Stimulated activated naive CD8-positive, alpha-beta T cell treated with anti-CD3 and anti-CD28 coated beads, Interleukin-15, Interleukin-2, amounts not matched to agents 100 ng/mL and 50 ng/mL, for 24 hours (primary cell): ENCODE results near the gene CDH13.

Experiments
- H3K27ac Mint-ChIP-seq: one replicate; pipeline ENCODE4 v1.8.0; 2021; ENCODE audit warnings: mild to moderate bottlenecking, mixed read lengths
- H3K27me3 Mint-ChIP-seq: one replicate; pipeline ENCODE4 v1.8.0; 2021; ENCODE audit warnings: mixed read lengths
- H3K36me3 Mint-ChIP-seq: one replicate; pipeline ENCODE4 v1.8.0; 2021; ENCODE audit warnings: low read depth, mixed read lengths
- H3K4me1 Mint-ChIP-seq: one replicate; pipeline ENCODE4 v1.8.0; 2021; ENCODE audit warnings: low read depth, mixed read lengths
- H3K4me3 Mint-ChIP-seq: one replicate; pipeline ENCODE4 v1.8.0; 2021; ENCODE audit warnings: mild to moderate bottlenecking, mixed read lengths
- H3K9me3 Mint-ChIP-seq: one replicate; pipeline ENCODE4 v1.8.0; 2021; ENCODE audit warnings: mixed read lengths

Gene CDH13

DNA sequence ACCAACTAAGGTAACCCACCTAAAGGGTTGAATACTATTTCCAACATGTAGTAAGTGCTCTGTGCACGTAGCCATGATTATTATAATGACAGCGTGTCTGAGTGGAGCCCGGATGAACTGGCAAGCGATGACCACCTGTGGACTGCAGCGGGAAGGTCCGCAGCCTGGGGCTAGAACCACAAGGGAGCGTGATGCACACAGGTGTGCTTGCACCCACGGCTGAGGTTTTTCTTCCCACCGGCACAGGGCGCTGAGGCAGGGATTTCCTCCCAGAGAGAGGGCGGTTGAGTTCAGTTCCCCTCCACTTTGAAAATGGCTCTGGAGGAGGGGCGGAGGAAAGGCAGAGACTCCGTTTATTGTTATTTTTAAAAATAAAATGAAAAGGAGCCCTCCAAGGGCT, 959.3 kb downstream of the CDH13 start:
- Mint-ChIP-seq H3K4me3 (no peak overlapping the region), H3K9me3 (no peaks in the 10 kb centered on the region), H3K4me1 (no peaks in the 10 kb centered on the region), H3K36me3 (no peaks in the 10 kb centered on the region), H3K27me3 (no peaks in the 10 kb centered on the region), H3K27ac (no peak overlapping the region)

- no peaks in the 10 kb centered on the region for H3K36me3 Mint-ChIP-seq
- no peaks in the 10 kb centered on the region for H3K27me3 Mint-ChIP-seq
- no peaks in the 10 kb centered on the region for H3K9me3 Mint-ChIP-seq
- no peaks in the 10 kb centered on the region for H3K4me1 Mint-ChIP-seq
- H3K4me3 Mint-ChIP-seq = no peak overlapping the region
- no peak overlapping the region for H3K27ac Mint-ChIP-seq
Measured at GRCh38 chr16:83586461-83587200, 959.9 kb downstream of the CDH13 start.

DNA sequence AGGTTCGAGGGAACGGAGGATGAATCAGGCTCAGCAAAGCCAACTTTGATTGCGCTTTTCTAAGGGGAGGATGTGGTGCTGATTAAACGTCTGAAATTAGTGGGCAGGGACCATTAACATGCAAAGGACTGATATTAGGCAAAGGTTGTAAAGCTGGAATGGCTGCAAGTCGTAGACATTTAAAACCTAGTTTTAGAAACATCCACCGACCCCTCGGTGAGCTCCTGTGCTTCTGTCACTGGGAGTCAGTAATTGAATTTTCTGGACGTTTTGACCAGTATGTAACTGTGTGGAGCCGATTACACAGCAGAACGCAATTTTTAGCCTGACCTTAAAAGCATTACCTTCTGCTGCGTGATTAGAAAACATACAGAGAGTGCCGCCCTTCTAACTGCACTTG, 960.4 kb downstream of the CDH13 start:
- Mint-ChIP-seq H3K27me3 (no peaks in the 10 kb centered on the region), H3K9me3 (no peaks in the 10 kb centered on the region)

DNA sequence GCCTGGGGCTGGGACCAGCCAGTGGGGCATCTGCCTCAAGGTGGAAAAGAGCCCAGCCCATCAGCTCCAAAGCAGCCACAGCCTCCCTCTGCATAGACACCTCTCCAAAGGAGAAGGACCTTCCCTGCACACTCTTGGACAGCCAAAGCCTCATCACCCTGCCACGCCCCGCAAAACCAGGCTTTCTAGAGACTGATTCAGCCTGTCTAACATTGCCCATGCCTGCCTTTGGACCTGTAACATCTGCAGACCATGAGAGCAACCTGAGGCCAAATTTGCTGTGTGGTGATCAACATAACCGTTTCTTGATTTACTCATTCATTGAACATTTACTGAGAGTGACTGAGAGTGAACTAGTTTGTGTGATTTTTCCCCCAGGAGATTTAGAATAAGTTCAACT, 961.3 kb downstream of the CDH13 start:
- no peak overlapping the region for H3K27ac Mint-ChIP-seq
- H3K9me3 Mint-ChIP-seq = no peaks in the 10 kb centered on the region
- no peaks in the 10 kb centered on the region for H3K27me3 Mint-ChIP-seq
- no peak overlapping the region for H3K4me3 Mint-ChIP-seq
- H3K4me1 Mint-ChIP-seq = no peaks in the 10 kb centered on the region
- H3K36me3 Mint-ChIP-seq = no peaks in the 10 kb centered on the region

More for the DNA sequence above, 960.4 kb downstream of the CDH13 start:
- Mint-ChIP-seq H3K36me3 (no peaks in the 10 kb centered on the region), H3K4me3 (no peak overlapping the region), H3K27ac (no peak overlapping the region), H3K4me1 (no peaks in the 10 kb centered on the region)

DNA sequence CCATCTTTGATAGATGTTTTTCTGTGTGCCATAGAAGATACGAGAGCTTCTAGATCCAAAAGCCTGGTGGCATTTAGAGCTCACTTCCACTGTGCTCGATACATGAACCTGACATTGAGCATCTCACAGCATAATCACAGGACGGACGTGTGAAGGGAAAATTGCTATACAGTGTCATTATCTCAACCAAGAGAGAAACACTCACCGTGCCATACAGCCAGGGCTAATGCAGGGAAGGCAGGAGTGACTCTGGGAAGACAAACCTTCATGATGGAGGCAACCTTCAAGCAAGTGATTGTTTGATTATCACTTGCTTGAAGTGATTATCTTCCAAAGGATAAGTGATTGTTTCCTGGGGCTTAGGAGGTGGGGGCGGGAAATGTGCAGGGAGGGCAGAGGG, 962.8 kb downstream of the CDH13 start:
- Mint-ChIP-seq H3K9me3 (no peaks in the 10 kb centered on the region), H3K27ac (no peak overlapping the region), H3K27me3 (no peaks in the 10 kb centered on the region), H3K36me3 (no peaks in the 10 kb centered on the region), H3K4me1 (no peaks in the 10 kb centered on the region), H3K4me3 (no peak overlapping the region)

GRCh38 chr16:83592778-83593177, 966.0 kb downstream of the CDH13 start:
- no peaks in the 10 kb centered on the region for H3K9me3 Mint-ChIP-seq
- H3K4me3 Mint-ChIP-seq = no peak overlapping the region
- H3K36me3 Mint-ChIP-seq = no peaks in the 10 kb centered on the region
- no peak overlapping the region for H3K27ac Mint-ChIP-seq
- no peaks in the 10 kb centered on the region for H3K27me3 Mint-ChIP-seq
- H3K4me1 Mint-ChIP-seq = no peaks in the 10 kb centered on the region

- no peak overlapping the region for H3K4me3 Mint-ChIP-seq
- H3K27ac Mint-ChIP-seq = no peak overlapping the region
- H3K36me3 Mint-ChIP-seq = no peaks in the 10 kb centered on the region
- H3K27me3 Mint-ChIP-seq = no peaks in the 10 kb centered on the region
- no peaks in the 10 kb centered on the region for H3K9me3 Mint-ChIP-seq
- no peaks in the 10 kb centered on the region for H3K4me1 Mint-ChIP-seq
Measured at GRCh38 chr16:83599789-83600462, 973.2 kb downstream of the CDH13 start.

GRCh38 chr16:83602761-83603722, 976.3 kb downstream of the CDH13 start:
- no peaks in the 10 kb centered on the region for H3K4me1 Mint-ChIP-seq
- H3K4me3 Mint-ChIP-seq = no peak overlapping the region
- no peaks in the 10 kb centered on the region for H3K36me3 Mint-ChIP-seq
- H3K9me3 Mint-ChIP-seq = no peaks in the 10 kb centered on the region
- H3K27me3 Mint-ChIP-seq = no peaks in the 10 kb centered on the region
- no peak overlapping the region for H3K27ac Mint-ChIP-seq

DNA sequence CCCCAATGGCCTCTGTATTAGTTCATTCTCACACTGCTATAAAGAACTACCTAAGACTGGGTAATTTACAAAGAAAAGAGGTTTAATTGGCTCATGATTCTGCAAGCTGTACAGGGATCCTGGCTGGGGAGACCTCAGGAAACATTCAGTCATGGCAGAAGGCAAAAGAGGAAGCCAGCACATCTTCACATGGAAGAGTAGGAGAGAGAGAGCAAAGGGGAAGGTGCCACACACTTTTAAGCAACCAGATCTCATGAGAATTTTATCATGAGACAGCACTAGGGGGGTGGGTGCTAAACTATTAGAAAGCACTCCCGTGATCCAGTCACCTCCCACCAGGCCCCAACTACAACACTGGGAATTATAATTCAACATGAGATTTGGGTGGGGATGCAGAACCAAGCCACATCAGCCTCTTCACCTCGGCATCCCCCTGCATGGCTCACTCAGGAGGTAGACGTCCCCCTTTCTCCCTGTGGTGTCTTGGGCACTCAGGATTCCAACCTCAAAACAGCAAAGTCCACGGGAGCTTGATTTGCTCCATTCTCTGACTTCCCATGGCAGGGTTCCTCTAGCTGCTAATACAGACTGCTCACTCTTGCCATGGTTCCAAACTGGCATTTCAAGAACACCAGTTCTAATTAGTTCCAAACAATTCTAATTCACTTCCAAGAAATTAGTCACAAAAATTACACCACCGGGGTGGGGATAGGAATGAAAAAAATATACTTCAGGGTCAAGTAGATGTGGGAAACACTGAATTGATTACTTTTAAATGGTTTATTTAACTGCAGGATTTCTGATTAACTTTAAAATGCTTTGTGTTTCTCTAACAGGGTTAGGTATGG, 977.2 kb downstream of the CDH13 start:
- H3K4me3 Mint-ChIP-seq = no peak overlapping the region
- H3K27ac Mint-ChIP-seq = no peak overlapping the region
- H3K4me1 Mint-ChIP-seq = no peaks in the 10 kb centered on the region
- H3K27me3 Mint-ChIP-seq = no peaks in the 10 kb centered on the region
- H3K9me3 Mint-ChIP-seq = no peaks in the 10 kb centered on the region
- no peaks in the 10 kb centered on the region for H3K36me3 Mint-ChIP-seq

DNA sequence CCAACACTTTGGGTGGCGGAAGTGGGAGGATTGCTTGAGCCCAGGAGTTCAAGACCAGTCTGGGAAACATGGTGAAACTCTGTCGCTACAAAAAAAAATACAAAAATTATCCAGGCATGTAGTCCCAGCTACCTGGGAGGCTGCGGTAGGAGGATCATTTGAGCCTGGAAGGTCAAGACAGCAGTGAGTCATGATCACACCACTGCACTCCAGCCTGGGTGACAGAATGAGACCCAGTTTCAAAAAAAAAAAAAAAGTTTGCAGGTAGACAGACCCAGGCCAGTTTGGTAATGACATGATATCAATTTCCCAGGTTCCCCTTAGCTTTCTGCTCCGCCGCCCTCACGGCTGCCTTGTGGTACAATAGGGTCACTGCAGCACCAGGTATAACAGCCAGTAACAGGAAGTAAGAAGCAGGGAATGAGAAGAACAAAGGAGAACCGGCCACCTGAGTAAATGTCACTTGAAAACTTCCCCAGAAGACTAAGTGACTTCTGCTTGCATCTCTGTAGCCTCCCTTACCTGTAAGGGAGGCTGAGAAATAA, 979.8 kb downstream of the CDH13 start:
- H3K27me3 Mint-ChIP-seq = no peaks in the 10 kb centered on the region
- H3K4me3 Mint-ChIP-seq = no peak overlapping the region
- no peaks in the 10 kb centered on the region for H3K4me1 Mint-ChIP-seq
- no peaks in the 10 kb centered on the region for H3K36me3 Mint-ChIP-seq
- no peak overlapping the region for H3K27ac Mint-ChIP-seq
- H3K9me3 Mint-ChIP-seq = no peaks in the 10 kb centered on the region

- H3K4me3 Mint-ChIP-seq = no peak overlapping the region
- no peaks in the 10 kb centered on the region for H3K36me3 Mint-ChIP-seq
- H3K27me3 Mint-ChIP-seq = no peaks in the 10 kb centered on the region
- peaks cover 5% of the 10 kb centered on the region for H3K9me3 Mint-ChIP-seq
- no peaks in the 10 kb centered on the region for H3K4me1 Mint-ChIP-seq
- H3K27ac Mint-ChIP-seq = no peak overlapping the region
Measured at GRCh38 chr16:83609178-83609577, 982.4 kb downstream of the CDH13 start.

DNA sequence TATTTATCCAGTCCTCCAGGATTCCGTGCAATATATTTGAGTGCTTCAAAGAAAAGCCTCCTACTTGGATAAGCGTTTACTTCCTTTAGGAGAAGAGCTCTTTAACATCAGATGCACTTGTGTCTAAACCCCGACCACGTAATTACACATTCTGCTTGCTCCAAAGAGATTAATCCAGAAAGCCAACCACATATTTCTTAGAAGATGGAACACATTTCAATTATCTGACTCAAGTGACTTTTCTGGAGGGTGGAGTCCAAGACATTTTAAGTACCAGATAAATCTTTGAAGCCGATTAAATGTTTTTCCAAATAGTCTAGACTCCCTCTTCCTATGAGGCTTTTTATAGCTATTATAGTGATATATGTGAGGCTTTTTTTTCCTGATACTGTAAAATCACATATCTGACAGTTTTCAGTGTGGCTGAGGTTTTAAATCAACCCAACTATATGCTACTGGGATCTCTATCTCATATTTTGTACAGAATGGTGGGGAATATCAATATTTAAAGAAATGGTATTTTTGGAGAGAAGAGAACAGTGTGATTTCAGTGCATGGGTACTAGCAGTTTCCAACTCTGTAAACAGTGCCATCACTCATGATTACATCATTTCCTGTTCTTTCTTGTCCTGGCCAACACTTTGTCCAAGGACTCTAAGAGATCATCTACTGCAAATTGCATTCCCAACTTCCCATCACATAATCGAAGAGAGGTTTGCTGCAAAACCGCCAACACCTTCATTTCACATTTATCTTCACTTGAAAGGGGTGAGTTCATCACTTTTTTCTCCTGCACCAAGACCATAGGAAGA, 988.6 kb downstream of the CDH13 start:
- Mint-ChIP-seq H3K9me3 (peaks cover 5% of the 10 kb centered on the region), H3K27me3 (peaks cover 7% of the 10 kb centered on the region), H3K36me3 (no peaks in the 10 kb centered on the region), H3K27ac (no peak overlapping the region), H3K4me3 (no peak overlapping the region), H3K4me1 (no peaks in the 10 kb centered on the region)

- peaks cover 5% of the 10 kb centered on the region for H3K9me3 Mint-ChIP-seq
- H3K4me1 Mint-ChIP-seq = no peaks in the 10 kb centered on the region
- no peak overlapping the region for H3K4me3 Mint-ChIP-seq
- no peaks in the 10 kb centered on the region for H3K36me3 Mint-ChIP-seq
- H3K27me3 Mint-ChIP-seq = peaks cover 7% of the 10 kb centered on the region
- H3K27ac Mint-ChIP-seq = no peak overlapping the region
Measured at GRCh38 chr16:83615953-83616350, 989.2 kb downstream of the CDH13 start.
